ENCODE data around the gene NAPEPLD.

- TF ChIP-seq, protein P1, sequence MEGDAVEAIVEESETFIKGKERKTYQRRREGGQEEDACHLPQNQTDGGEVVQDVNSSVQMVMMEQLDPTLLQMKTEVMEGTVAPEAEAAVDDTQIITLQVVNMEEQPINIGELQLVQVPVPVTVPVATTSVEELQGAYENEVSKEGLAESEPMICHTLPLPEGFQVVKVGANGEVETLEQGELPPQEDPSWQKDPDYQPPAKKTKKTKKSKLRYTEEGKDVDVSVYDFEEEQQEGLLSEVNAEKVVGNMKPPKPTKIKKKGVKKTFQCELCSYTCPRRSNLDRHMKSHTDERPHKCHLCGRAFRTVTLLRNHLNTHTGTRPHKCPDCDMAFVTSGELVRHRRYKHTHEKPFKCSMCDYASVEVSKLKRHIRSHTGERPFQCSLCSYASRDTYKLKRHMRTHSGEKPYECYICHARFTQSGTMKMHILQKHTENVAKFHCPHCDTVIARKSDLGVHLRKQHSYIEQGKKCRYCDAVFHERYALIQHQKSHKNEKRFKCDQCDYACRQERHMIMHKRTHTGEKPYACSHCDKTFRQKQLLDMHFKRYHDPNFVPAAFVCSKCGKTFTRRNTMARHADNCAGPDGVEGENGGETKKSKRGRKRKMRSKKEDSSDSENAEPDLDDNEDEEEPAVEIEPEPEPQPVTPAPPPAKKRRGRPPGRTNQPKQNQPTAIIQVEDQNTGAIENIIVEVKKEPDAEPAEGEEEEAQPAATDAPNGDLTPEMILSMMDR (conservative IDR thresholded peaks at IDR 0.05), result no peak
- no peak for TF ChIP-seq ZFX (IDR thresholded peaks at IDR 0.05)
Observed at GRCh38 chr7:103082497-103082896, 66.4 kb downstream of the NAPEPLD start.
